ENCODE measurements around the gene KCNK3. TPM values are rescaled to one million over a fixed set of nuclear protein-coding genes. Genes with fewer than 3 reads are reported as not detected.
"Not testable (repeated sequence)": the region's sequence is repeated elsewhere in the genome, so short reads cannot be mapped to it uniquely, and the experiment has no call there.

Gene KCNK3
- total RNA-seq, 2 experiments from 2014 or later = not detected

GRCh38 chr2:26743852-26744251 is 51.3 kb downstream of the KCNK3 start:
- TF ChIP-seq CTCF (IDR thresholded peaks at IDR 0.05) = no peak
- H3K4me1 Mint-ChIP-seq (ENCODE audit: low read depth) = peaks cover 4% of the 10 kb centered on the region
- ATAC-seq (no peak), DNase-seq (no peak)
- H3K9me3 Mint-ChIP-seq = no peaks in the 10 kb centered on the region
- no peaks in the 10 kb centered on the region for H3K36me3 Mint-ChIP-seq (ENCODE audit: low read depth)
- no peak overlapping the region for H3K4me3 Mint-ChIP-seq
- ChIA-PET CTCF (interaction anchor here (1.3 to 10.6 kb wide), 5 partner anchors 12 to 166 kb away, joined by 3 to 162 read pairs (median 13); no protein-coding TSS in a partner anchor), POLR2A (no interaction called here)
- H3K27ac Mint-ChIP-seq = no peak overlapping the region
- intact Hi-C loops (cut with micrococcal nuclease) = loop anchor here (2.0 kb wide), 1 partner anchor 139 kb away; no protein-coding TSS in a partner anchor
- no peaks in the 10 kb centered on the region for H3K27me3 Mint-ChIP-seq

DNA sequence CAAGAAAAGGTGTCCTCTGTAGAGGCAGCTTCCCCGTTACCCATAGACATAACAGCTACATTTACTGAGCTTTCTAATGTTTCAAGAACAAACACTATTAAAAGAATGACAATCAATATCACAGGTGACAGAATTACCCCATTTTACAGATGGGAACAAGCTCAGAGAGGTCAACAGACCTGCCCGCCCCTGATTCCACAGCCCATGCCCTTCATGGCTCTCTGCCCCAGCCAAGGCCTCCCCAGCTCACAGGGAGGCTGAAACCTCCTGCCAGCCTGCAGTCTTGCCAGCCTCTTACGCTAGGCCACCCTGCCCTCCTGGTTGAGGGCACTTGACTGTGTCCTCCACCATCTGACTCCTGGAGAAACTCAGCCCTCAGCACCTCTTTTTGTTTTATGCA is 52.4 kb downstream of the KCNK3 start:
- ChIA-PET POLR2A (no interaction called here), CTCF (interaction anchor here (0.6 to 10.6 kb wide), 18 partner anchors 8 to 353 kb away, joined by 3 to 162 read pairs (median 4); no protein-coding TSS in a partner anchor)
- Mint-ChIP-seq H3K9me3 (no peaks in the 10 kb centered on the region), H3K4me1 (ENCODE audit: low read depth) (peaks cover 4% of the 10 kb centered on the region), H3K36me3 (ENCODE audit: low read depth) (no peaks in the 10 kb centered on the region), H3K27me3 (no peaks in the 10 kb centered on the region), H3K27ac (no peak overlapping the region), H3K4me3 (no peak overlapping the region)
- no peak for DNase-seq
- intact Hi-C loops (cut with micrococcal nuclease) = loop anchor here (2.0 to 5.0 kb wide), 2 partner anchors 140 to 233 kb away; no protein-coding TSS in a partner anchor
- ATAC-seq = no peak
- no peak for TF ChIP-seq CTCF (IDR thresholded peaks at IDR 0.05)

GRCh38 chr2:26745609-26746327 is 53.2 kb downstream of the KCNK3 start:
- DNase-seq (peak; percentile 91), ATAC-seq (peak; percentile 79)
- TF ChIP-seq CTCF (IDR thresholded peaks at IDR 0.05) = peak; percentile 86
- H3K27ac Mint-ChIP-seq = no peak overlapping the region
- no peaks in the 10 kb centered on the region for H3K9me3 Mint-ChIP-seq
- H3K36me3 Mint-ChIP-seq (ENCODE audit: low read depth) = no peaks in the 10 kb centered on the region
- H3K4me3 Mint-ChIP-seq = no peak overlapping the region
- POLR2A ChIA-PET = no interaction called here
- no peaks in the 10 kb centered on the region for H3K27me3 Mint-ChIP-seq
- CTCF ChIA-PET = interaction anchor here (0.6 to 10.6 kb wide), 28 partner anchors 9 to 389 kb away, joined by 3 to 162 read pairs (median 3); no protein-coding TSS in a partner anchor
- intact Hi-C loops (cut with micrococcal nuclease) = loop anchor here (2.0 to 5.0 kb wide), 2 partner anchors 141 to 233 kb away; no protein-coding TSS in a partner anchor
- peaks cover 3% of the 10 kb centered on the region for H3K4me1 Mint-ChIP-seq (ENCODE audit: low read depth)

GRCh38 chr2:26746934-26747333 is 54.4 kb downstream of the KCNK3 start:
- no peak for DNase-seq
- no peak for TF ChIP-seq CTCF (IDR thresholded peaks at IDR 0.05)
- CTCF ChIA-PET = interaction anchor here (1.0 to 10.6 kb wide), 5 partner anchors 10 to 151 kb away, joined by 3 to 162 read pairs (median 3); no protein-coding TSS in a partner anchor
- POLR2A ChIA-PET = no interaction called here
- ATAC-seq = no peak
- intact Hi-C loops (cut with micrococcal nuclease) = loop anchor here (5.0 kb wide), 1 partner anchor 235 kb away; no protein-coding TSS in a partner anchor
- Mint-ChIP-seq H3K9me3 (no peaks in the 10 kb centered on the region), H3K27ac (no peak overlapping the region), H3K36me3 (ENCODE audit: low read depth) (no peaks in the 10 kb centered on the region), H3K4me1 (ENCODE audit: low read depth) (no peaks in the 10 kb centered on the region), H3K27me3 (no peaks in the 10 kb centered on the region), H3K4me3 (no peak overlapping the region)

GRCh38 chr2:26749787-26750420 is 57.4 kb downstream of the KCNK3 start:
- DNase-seq; H3K27me3 Mint-ChIP-seq; CTCF ChIA-PET; H3K4me1 Mint-ChIP-seq (ENCODE audit: low read depth); ATAC-seq; H3K4me3 Mint-ChIP-seq; POLR2A ChIA-PET; H3K27ac Mint-ChIP-seq; H3K36me3 Mint-ChIP-seq (ENCODE audit: low read depth); H3K9me3 Mint-ChIP-seq: not testable (repeated sequence)
- intact Hi-C loops (cut with micrococcal nuclease) = loop anchor here (5.0 kb wide), 1 partner anchor 238 kb away; no protein-coding TSS in a partner anchor

DNA sequence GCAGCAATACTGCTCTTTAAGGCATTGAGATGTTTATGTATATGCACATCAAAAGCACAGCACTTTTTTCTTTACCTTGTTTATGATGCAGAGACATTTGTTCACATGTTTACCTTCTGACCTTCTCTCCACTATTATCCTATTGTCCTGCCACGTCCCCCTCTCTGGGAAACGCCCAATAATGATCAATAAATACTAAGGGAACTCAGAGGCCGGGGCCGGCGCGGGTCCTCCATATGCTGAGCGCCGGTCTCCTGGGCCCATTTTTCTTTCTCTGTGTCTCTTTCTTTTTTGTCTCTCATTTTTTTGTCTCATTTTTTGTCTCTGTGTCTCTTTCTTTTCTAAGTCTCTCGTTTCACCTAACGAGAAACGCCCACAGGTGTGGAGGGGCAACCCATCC is 57.9 kb downstream of the KCNK3 start:
- intact Hi-C loops (cut with micrococcal nuclease); POLR2A ChIA-PET; DNase-seq; H3K27me3 Mint-ChIP-seq; ATAC-seq; H3K36me3 Mint-ChIP-seq (ENCODE audit: low read depth); H3K27ac Mint-ChIP-seq; H3K4me1 Mint-ChIP-seq (ENCODE audit: low read depth); H3K4me3 Mint-ChIP-seq; H3K9me3 Mint-ChIP-seq; CTCF ChIA-PET: not testable (repeated sequence)
